DMS53 treated with DMSO at 0.1 percent for 48 hours (cell line): ENCODE results near the gene LRRC53.

Source experiments
- DNase-seq: peaks from one replicate; lab custom pipeline; 2025; ENCODE audit not compliant: unreplicated experiment; lab: John Stamatoyannopoulos, UW

The LRRC53 gene

GRCh38 chr1:74452035-74452434, 60.4 kb downstream of the LRRC53 start:
- no peak for DNase-seq

GRCh38 chr1:74437035-74437434, 75.4 kb downstream of the LRRC53 start:
- DNase-seq = no peak

- no peak for DNase-seq
Observed at GRCh38 chr1:74436078-74436477, 76.3 kb downstream of the LRRC53 start.

GRCh38 chr1:74434321-74434720, 78.1 kb downstream of the LRRC53 start:
- no peak for DNase-seq

GRCh38 chr1:74432325-74432724, 80.1 kb downstream of the LRRC53 start:
- DNase-seq = no peak

- no peak for DNase-seq
Observed at GRCh38 chr1:74431531-74431930, 80.9 kb downstream of the LRRC53 start.

- no peak for DNase-seq
Observed at GRCh38 chr1:74430342-74430934, 82.0 kb downstream of the LRRC53 start.

GRCh38 chr1:74429580-74429979, 82.8 kb downstream of the LRRC53 start:
- no peak for DNase-seq

GRCh38 chr1:74427681-74428080, 84.7 kb downstream of the LRRC53 start:
- DNase-seq = no peak

- DNase-seq = no peak
Observed at GRCh38 chr1:74426208-74426937, 86.0 kb downstream of the LRRC53 start.

GRCh38 chr1:74425676-74426075, 86.7 kb downstream of the LRRC53 start:
- no peak for DNase-seq

GRCh38 chr1:74423471-74423870, 88.9 kb downstream of the LRRC53 start:
- no peak for DNase-seq

- no peak for DNase-seq
Observed at GRCh38 chr1:74422421-74423292, 89.8 kb downstream of the LRRC53 start.

GRCh38 chr1:74420467-74420866, 91.9 kb downstream of the LRRC53 start:
- DNase-seq = no peak
